ENCODE data around the gene GRID1. TPM values are rescaled to one million over a fixed set of nuclear protein-coding genes. Genes with fewer than 3 reads are reported as not detected.
A peak's percentile ranks its signal among the peaks of the same experiment; 100 is the strongest.

The GRID1 gene
- polyA plus RNA-seq, 1 donor (not counting 4 experiments of a cell fraction or from before 2014, with no cell fraction given), result 0.01 TPM

DNA sequence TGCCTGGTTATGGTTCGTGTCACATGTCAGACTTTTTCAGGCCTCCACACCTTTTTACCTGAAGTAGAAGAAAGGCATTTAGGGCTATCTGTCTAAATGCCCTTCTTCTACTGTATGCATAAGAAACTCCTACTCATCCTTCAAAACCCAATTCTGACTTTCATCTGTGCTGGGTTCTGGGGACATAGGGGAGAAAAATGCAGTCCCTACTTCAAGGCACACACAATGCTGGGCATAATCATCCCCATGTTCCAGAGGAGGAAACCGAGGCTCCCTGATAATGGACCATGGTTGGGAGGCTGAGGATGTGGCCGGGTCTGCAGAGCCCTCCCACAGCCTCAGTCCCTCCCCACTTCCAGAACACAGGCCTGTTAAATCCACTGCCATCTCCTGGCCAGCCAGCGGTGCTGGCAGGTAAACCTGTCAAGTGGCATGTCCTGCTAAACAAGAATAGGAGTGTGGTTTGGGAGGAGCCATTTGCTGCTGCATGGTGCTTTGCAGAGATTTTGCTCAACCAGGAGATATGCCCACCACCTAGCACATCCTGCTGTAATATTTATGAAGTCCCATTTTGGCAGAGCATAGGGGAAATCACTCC lies 32.0 kb downstream of the GRID1 start:
- dilution Hi-C loops (cut with MboI; ENCODE audit: extremely low pct_ligation_motif_present, low sequenced_read_pairs), result no loop called here
- Histone ChIP-seq H3K9ac (ENCODE audit: control insufficient read depth, extremely low read depth, insufficient read depth, low read length) (no peak overlapping the region), H4K20me1 (ENCODE audit: control insufficient read depth, extremely low read depth, insufficient read depth, low read length) (no peaks in the 10 kb centered on the region), H3K9me1 (ENCODE audit: control insufficient read depth, extremely low read depth, insufficient read depth, low read length) (no peaks in the 10 kb centered on the region), H3K36me3 (ENCODE audit: control insufficient read depth in 2 of 2, extremely low read depth in 1 of 2, insufficient read depth in 2 of 2, low read length in 2 of 2) (no peaks in the 10 kb centered on the region), H3K79me2 (ENCODE audit: control insufficient read depth, insufficient read depth, low read length) (no peaks in the 10 kb centered on the region), H3K27me3 (ENCODE audit: control insufficient read depth, extremely low read depth, insufficient read depth, low read length) (peaks cover 4% of the 10 kb centered on the region), H3K4me2 (ENCODE audit: control insufficient read depth, extremely low read depth, insufficient read depth, low read depth, low read length) (no peak overlapping the region), H3K4me1 (ENCODE audit: control insufficient read depth, extremely low read depth, insufficient read depth, low read length) (no peaks in the 10 kb centered on the region), H3K27ac (ENCODE audit: control insufficient read depth, insufficient read depth, low read length) (no peak overlapping the region), H3K9me3 (ENCODE audit: control insufficient read depth, low read depth, low read length) (no peaks in the 10 kb centered on the region), H3K4me3 (ENCODE audit: control insufficient read depth in 2 of 3, extremely low read depth in 1 of 3, insufficient read depth in 2 of 3, low read depth in 1 of 3, low read length in 3 of 3) (no peak overlapping the region), H2AFZ (ENCODE audit: control insufficient read depth, low read length) (no peak overlapping the region)
- DNase-seq (ENCODE audit: low read depth, low spot score) (no peak), FAIRE-seq (no peak)
- TF ChIP-seq, protein P1, sequence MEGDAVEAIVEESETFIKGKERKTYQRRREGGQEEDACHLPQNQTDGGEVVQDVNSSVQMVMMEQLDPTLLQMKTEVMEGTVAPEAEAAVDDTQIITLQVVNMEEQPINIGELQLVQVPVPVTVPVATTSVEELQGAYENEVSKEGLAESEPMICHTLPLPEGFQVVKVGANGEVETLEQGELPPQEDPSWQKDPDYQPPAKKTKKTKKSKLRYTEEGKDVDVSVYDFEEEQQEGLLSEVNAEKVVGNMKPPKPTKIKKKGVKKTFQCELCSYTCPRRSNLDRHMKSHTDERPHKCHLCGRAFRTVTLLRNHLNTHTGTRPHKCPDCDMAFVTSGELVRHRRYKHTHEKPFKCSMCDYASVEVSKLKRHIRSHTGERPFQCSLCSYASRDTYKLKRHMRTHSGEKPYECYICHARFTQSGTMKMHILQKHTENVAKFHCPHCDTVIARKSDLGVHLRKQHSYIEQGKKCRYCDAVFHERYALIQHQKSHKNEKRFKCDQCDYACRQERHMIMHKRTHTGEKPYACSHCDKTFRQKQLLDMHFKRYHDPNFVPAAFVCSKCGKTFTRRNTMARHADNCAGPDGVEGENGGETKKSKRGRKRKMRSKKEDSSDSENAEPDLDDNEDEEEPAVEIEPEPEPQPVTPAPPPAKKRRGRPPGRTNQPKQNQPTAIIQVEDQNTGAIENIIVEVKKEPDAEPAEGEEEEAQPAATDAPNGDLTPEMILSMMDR (optimal IDR thresholded peaks at IDR 0.05 in 1 of 3, IDR thresholded peaks at IDR 0.05 in 1 of 3, conservative IDR thresholded peaks at IDR 0.05 in 1 of 3; ENCODE audit: extremely low read depth in 1 of 3, insufficient read depth in 2 of 3, low read length in 3 of 3), result peak in 2 of 3 experiments; percentile 42 to 53
- no peak for TF ChIP-seq EZH2 (IDR thresholded peaks at IDR 0.05; ENCODE audit: low read length)

DNA sequence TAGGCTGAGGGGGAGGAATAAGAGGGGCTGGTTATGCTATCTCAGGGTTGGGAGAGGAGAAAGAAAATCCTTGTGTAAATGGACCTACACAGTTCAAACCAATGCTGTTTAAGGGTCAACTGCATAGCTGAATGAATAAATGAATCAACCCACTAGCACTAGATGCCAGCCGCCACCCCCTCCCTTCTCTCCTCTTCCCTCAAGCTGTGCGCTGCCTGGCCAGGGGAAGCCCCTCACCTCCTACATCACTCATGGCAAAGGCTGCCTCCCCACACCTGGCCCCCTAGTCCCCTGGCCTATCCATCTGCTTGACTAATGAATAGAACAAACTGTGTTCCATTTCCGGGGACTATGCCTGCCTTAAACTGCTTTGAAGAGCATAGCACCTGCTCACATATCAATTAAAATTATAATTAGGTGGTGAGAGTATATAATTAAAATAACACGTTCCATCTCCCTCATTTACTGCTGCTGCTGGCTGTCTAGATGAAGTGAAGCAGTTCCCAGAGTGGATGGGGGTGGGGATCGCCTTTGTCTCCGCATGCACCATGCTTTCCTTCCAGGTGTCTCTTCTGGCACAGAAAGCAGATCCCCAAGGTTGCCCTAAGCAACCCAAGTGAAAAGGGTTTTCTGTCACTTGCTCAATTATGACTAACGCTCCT lies 32.6 kb downstream of the GRID1 start:
- Histone ChIP-seq H3K4me2 (ENCODE audit: control insufficient read depth, extremely low read depth, insufficient read depth, low read depth, low read length) (no peak overlapping the region), H2AFZ (ENCODE audit: control insufficient read depth, low read length) (no peak overlapping the region), H3K36me3 (ENCODE audit: control insufficient read depth in 2 of 2, extremely low read depth in 1 of 2, insufficient read depth in 2 of 2, low read length in 2 of 2) (no peaks in the 10 kb centered on the region), H4K20me1 (ENCODE audit: control insufficient read depth, extremely low read depth, insufficient read depth, low read length) (no peaks in the 10 kb centered on the region), H3K4me1 (ENCODE audit: control insufficient read depth, extremely low read depth, insufficient read depth, low read length) (no peaks in the 10 kb centered on the region), H3K79me2 (ENCODE audit: control insufficient read depth, insufficient read depth, low read length) (no peaks in the 10 kb centered on the region), H3K9me3 (ENCODE audit: control insufficient read depth, low read depth, low read length) (no peaks in the 10 kb centered on the region), H3K27me3 (ENCODE audit: control insufficient read depth, extremely low read depth, insufficient read depth, low read length) (peaks cover 4% of the 10 kb centered on the region), H3K27ac (ENCODE audit: control insufficient read depth, insufficient read depth, low read length) (no peak overlapping the region), H3K9me1 (ENCODE audit: control insufficient read depth, extremely low read depth, insufficient read depth, low read length) (no peaks in the 10 kb centered on the region), H3K9ac (ENCODE audit: control insufficient read depth, extremely low read depth, insufficient read depth, low read length) (no peak overlapping the region), H3K4me3 (ENCODE audit: control insufficient read depth in 2 of 3, extremely low read depth in 1 of 3, insufficient read depth in 2 of 3, low read depth in 1 of 3, low read length in 3 of 3) (no peak overlapping the region)
- FAIRE-seq (no peak), DNase-seq (ENCODE audit: low read depth, low spot score) (no peak)
- TF ChIP-seq, protein P1 (optimal IDR thresholded peaks at IDR 0.05 in 1 of 3, IDR thresholded peaks at IDR 0.05 in 1 of 3, conservative IDR thresholded peaks at IDR 0.05 in 1 of 3; ENCODE audit: extremely low read depth in 1 of 3, insufficient read depth in 2 of 3, low read length in 3 of 3), result no peak
- no peak for TF ChIP-seq EZH2 (IDR thresholded peaks at IDR 0.05; ENCODE audit: low read length)
- dilution Hi-C loops (cut with MboI; ENCODE audit: extremely low pct_ligation_motif_present, low sequenced_read_pairs), result no loop called here
